Activated CD4-positive, alpha-beta T cell treated with anti-CD3 and anti-CD28 coated beads, Interleukin-2, amount 50 U/mL, for 4 hours (primary cell): Measurements from ENCODE around the gene RAB29.

Experiments
- DNase-seq, 2 experiments: peaks; one replicate each; pipeline ENCODE4 v3.0.0-alpha.2; 2020

RAB29 gene

GRCh38 chr1:205794011-205794730, 18.9 kb upstream of the RAB29 start:
- no peak for DNase-seq

- DNase-seq: no peak
Measured at GRCh38 chr1:205792961-205793673, 17.8 kb upstream of the RAB29 start.

DNA sequence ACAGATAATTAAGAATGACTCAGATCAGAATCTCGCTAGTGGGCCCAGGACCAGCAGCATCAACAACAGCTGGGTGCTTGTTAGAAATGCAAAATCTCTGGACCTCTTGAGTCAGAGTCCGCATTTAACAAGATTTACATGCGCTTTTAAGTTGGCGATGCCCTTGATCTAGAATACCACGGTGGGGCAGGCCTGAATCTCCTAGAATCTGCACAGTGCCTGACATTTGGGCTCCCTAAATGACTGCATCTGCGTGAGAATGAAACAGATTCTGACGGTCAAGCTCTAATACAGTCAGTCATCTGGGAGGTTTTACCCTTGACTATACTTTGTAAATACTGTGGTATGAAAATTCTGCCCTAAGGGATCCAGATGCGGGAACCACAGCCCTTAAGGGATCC, 17.2 kb upstream of the RAB29 start:
- DNase-seq: no peak

- DNase-seq: peak; percentile 54 to 55
Measured at GRCh38 chr1:205791568-205792180, 16.4 kb upstream of the RAB29 start.

DNA sequence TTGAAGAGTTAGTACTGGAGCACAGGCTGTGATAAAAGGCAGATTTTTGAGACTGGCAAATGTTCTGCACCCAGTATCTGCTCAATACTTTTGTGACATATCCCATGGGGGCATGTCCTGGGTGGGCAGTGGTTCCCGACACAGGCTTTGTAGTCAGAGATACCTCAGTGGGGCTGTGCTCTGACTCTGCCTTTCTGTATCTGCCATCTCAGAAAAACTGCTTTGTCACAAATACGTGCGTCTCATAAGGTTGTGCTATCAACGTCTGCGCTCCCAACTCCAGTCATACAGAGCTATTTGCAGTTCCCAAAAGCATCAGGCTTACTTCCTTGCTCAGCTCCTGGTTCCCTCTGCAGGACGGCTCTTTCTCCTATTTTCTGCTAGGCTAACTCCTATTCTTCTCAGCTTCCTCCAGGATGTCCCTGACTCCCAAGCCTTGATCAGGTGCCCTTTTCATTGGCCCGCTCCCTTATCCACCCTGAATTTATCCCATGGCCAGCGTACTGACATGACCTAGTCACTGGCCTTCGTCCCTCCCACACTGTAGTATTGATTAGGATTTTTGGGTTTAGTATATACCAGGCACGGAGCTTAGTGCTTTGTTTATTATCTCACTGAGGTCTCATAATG, 12.1 kb upstream of the RAB29 start:
- DNase-seq: no peak

DNA sequence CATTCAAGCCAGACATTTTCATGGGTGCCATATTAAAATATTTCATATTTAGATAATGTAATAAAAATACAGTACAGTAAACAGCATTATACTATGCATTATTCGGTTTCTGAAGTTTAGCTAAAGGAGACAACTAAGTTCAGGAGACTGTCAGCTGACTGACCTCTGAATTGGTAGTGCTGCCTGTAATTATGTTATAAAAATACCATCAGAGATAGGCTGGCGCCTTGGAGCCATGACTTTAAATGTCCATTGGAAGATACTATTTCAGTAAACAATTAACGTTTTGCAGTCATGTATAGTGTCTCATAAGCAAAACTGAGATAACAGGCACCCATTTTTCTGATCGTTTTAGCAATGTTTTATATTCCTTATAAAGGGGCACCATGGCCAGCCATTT, 11.3 kb upstream of the RAB29 start:
- no peak for DNase-seq

- DNase-seq: no peak
Measured at GRCh38 chr1:205785446-205785845, 10.2 kb upstream of the RAB29 start.

DNA sequence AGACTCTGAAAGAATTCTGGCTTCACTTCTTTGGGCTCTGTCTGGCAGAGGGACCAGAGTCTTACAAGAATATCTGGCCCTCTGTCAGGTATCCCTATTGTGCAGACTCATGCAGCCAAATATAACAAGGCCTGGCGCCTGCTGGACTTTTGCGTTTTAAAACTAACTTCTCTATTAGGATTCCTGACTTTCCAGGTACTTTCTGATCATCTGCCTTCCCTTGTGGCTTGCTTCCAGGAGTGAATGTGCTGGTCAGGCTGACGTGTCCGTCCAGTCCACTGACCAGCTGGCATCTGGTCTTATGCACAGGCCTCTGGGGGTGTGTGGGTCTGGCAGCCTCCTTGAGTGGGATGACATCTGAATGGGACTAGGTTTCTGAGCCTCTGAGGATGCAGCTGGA, 8.6 kb upstream of the RAB29 start:
- no peak for DNase-seq

DNA sequence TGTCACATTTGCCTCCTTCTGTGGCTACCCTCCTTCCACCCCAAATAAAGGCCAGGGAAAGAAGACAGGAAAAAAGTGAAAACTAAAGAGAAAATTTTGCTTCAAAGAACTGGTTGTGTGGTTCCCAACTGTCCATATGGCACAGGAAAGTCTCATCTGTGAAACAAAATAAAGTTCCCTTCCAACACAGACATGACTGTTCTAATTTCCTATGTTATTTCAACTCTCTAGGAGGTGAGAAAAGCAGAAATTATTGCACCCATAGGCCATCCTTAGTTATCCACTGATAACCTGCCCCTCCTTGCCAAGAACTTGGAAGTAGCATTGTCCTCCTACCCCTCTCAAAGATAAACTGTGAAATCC, 8.1 kb upstream of the RAB29 start:
- no peak for DNase-seq

- DNase-seq: no peak
Measured at GRCh38 chr1:205782627-205783432, 7.5 kb upstream of the RAB29 start.

DNA sequence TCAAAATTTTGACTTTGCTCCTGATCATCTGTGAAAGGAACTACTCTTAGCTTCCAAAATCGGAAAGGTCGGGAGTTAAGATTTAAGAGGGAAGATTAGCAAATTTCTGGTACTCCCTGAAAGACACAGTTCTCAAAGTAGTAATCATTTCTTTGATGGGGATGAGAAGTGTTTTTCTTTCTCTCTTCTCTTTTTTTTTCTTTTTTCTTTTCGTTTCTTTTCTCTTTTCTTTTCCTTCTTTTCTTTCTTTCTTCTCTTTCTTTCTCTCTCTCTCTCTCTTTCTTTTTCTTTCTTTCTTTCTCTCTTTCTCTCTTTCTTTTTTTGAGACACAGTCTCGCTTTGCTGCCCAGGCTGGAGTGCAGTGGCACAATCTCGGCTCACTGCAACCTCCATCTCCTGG, 5.1 kb upstream of the RAB29 start:
- no peak for DNase-seq

DNA sequence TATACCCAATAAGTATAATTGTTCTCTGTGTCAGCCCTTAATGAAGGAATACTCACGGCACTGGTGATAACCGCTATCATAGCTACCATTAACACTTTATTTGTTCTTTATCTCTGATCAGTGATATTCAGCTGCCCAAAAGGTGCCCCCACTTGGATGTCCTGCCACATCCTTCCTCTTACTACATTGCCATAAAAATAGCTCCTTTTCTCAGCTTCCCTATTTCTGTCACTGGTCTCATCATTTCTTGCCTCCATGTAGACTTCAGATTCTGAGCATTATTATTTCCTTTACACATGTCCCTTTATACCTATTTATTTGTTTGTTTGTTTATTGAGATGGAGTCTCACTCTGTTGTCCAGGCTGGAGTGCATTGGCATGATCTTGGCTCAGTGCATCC, 2.7 kb upstream of the RAB29 start:
- DNase-seq: no peak

DNA sequence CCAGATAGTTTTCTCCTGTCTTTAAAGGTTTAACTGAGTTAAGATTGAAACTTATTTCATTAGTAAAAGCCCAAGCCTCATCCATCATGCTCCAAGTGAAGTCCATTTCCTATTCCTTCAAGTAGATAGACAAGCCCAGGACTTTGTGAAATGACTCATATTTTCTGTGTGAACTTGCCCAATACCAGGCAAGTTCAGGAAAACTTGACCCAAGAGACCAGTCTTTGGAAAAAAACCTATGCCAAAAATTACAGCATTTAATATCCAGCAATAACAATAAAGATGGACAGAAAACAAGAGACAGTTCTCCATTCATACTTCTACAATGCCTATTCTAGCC, 405 bp upstream of the RAB29 start:
- DNase-seq: no peak

- DNase-seq: peak; percentile 17 to 18
Measured at GRCh38 chr1:205774198-205775014, 876 bp downstream of the RAB29 start.

DNA sequence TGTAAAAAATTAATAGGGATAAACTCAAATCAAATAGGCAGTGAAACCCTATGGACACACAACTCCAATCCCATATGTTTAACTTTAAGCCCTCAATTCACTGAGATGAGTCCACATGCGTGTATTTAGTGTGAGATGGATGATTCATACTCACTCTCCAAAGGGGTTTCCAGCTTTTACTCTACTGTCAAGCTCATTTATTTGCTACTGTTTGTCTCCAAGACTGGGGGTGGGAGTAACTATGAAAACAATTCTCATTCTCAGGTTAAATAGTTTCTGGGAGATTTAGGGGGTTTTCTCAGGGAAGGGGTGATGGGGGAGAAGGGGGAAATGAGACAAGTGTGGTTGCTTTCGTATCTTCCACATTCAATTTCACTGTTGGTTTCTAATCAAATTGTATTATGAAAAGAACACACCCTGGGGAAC, 2.7 kb downstream of the RAB29 start:
- no peak for DNase-seq

DNA sequence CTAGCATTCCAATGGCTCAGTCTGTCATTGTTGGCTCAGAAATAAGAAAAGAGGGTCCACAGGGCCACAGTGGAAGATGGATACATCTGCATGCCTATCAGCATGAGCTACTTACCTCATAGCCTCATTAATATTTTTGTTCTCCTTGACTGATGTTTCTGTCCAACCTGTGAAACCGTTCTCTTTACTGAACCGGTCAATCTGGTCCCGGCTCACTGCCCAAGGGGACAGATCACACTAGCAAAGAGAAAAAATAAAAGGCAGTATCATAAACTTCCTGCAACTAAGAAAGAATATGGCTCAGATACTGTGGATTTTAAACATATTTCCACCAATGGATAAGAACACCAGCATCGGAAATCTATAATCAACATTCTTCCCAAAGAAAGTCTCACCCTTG, 4.7 kb downstream of the RAB29 start:
- no peak for DNase-seq

DNA sequence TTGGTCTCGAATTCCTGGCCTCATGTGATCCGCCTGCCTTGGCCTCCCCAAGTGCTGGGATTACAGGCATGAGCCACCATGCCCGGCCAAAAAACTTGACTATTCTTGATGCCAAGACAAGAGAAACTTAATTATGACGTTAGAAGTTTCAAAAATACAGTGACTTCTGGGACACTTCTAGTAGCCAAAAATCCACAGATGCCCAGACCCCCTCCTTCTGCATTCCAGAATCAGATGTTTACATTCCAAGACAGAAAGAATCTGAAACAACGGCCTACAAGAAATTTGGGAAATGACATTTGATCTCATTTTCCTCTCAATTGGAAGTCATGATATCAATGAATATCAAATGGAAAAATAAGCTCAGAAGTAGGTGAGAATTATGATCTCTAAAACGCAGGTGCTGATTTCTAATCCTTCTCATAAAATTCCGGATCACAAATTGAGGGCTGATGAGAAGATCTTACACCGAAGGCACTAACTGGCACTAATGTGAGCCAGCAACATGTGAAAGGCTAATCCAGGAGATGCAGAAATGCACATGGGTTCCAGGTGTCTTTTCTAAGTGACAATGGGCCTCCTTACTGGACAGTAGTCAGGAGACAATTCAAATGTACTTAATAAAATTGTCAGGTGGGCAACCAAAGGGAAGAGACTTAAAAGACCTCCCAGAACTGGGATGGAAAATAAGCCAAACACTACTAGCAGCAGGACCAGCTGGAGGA, 5.5 kb downstream of the RAB29 start:
- DNase-seq: no peak

GRCh38 chr1:205767248-205767647, 8.0 kb downstream of the RAB29 start:
- no peak for DNase-seq

GRCh38 chr1:205766570-205766969, 8.7 kb downstream of the RAB29 start:
- no peak for DNase-seq

GRCh38 chr1:205766038-205766437, 9.2 kb downstream of the RAB29 start:
- no peak for DNase-seq

DNA sequence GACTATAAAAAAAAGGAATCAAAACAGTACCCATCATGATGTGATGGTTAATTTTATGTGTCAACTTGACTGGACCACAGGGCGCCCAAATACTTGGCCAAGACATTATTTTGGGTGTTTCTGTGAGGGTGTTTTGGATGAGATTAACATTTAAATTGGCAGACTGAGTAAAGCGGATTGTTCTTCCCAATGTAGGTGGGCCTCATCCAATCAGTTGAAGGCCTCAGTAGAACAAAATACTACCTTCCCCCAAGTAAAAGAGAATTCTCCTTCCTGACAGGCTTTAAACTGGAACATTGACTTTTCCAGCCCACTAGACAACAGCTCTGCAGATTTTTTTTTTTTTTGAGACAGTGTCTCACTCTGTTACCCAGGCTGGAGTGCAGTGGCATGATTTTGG, 10.7 kb downstream of the RAB29 start:
- no peak for DNase-seq

GRCh38 chr1:205763980-205764379, 11.3 kb downstream of the RAB29 start:
- DNase-seq: no peak
